HG02623 (cell line): ENCODE results near the gene NCOA1.
A peak's percentile ranks its signal among the peaks of the same experiment; 100 is the strongest.
"Not testable (repeated sequence)": the region's sequence is repeated elsewhere in the genome, so short reads cannot be mapped to it uniquely, and the experiment has no call there.

Experiments
- ATAC-seq: cut with Tn5 transposase; IDR thresholded peaks from one replicate; pipeline ENCODE4 v1.9.1; 2021; ENCODE audit warnings: moderate library complexity; ENCODE audit not compliant: unreplicated experiment

The NCOA1 gene

DNA sequence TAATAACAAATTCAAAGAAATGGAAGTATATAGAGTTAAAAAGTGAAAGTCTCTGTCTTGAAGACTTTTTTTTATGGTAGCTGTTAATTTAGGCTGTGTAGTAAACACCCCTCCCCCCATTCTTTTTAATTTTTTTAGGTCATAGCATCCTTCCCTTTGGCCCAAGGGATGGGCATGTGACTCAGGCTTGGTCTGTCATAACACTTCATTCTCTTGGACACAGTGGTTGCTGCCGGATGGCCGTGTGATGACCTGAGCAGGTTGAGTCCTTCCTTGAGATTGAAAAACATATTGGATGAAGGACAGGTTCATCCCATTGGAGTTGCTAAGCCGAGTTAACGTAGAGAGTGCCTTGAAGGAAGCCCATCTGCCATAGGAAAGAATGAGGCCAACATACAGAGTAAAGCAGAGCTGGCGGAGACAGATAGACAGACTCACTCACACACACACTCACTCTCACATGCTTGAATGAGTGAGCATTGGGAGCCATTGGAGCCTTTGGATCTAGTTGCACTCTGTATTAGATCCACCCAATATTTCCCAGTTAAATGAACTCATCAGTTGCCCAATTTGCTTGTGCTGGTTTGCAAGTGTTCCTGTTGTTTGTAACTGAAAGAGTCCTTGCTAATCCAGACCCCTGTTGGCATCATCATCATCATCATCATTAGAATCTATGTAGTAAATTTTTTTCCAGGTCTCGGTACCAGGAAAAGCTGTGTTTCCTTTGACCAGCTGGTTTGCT is 14.7 kb downstream of the NCOA1 start:
- no peak for ATAC-seq

GRCh38 chr2:24507549-24507948 is 16.5 kb downstream of the NCOA1 start:
- ATAC-seq, result no peak

DNA sequence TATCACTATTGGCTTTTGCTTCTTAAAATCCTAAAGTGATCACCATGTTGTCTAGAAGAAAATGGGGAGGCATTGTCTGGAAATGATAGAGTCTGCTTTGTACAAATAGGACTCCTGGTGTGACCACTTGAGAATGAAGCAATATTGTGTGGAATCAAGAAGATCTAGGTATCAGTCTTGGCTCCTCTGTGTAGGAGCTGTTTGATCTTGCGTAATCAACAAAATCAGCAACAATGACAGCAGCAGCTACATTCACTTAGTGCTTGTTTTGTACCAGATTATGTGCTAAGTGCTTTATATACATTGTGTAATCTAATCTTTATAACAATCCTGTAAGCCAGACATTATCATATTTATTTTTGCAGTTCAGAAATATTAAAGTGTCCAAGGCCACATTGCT is 17.8 kb downstream of the NCOA1 start:
- no peak for ATAC-seq

DNA sequence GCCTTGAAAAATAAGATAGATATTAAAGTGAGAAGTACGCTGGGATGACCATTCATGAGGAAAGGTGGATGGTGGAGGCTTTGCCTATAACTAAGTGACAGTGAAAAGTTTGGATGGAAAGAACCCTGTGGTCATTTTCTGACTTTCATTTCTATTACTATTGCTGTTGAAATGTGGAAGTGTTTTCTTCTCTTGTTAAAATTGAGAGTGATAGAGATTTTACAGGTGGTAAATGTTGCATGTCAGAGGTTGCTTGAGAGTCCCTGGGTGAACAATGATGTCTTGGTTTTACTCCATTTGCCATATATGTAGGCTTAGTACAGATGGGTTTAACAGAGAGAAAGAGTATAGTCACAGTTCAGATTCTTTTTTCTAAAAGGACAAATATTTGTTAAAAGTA is 18.4 kb downstream of the NCOA1 start:
- peak; percentile 81 for ATAC-seq

DNA sequence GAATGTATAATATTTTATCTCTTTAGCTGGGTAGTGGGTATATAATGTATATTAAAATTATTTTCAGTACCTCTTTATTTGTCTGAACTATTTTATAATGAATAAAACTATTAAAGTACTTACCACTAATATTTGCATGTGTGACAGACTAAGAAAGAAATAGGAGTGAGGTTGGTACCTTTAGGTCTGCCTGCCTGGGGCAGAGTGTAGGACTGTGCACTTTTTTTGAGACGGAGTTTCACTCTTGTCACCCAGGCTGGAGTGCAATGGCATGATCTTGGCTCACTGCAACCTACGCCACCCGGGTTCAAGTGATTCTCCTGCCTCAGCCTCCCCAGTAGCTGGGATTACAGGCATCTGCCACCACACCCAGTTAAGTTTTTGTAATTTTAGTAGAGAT is 18.8 kb downstream of the NCOA1 start:
- peak; percentile 54 for ATAC-seq

DNA sequence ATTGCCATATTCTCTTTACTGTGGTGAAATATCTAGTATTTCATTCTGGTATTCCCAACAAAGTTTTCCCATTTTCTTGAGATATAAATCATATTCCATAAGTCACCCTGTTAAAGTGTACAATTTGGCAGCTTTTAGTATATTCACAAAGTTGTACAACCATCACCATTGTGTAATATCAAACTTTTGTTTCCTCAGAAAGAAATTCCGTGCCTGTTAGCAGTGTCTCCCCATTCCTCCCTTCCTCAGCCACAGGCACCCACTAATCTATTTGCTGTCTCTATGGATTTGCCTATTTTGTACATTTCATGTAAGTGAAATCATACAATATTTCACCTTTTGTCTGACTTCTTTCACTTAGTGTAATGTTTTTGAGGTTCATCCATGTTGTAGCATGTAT is 19.7 kb downstream of the NCOA1 start:
- ATAC-seq, result no peak

GRCh38 chr2:24511198-24511597 is 20.1 kb downstream of the NCOA1 start:
- ATAC-seq, result no peak

- no peak for ATAC-seq
Observed at GRCh38 chr2:24511894-24512293, 20.8 kb downstream of the NCOA1 start.

DNA sequence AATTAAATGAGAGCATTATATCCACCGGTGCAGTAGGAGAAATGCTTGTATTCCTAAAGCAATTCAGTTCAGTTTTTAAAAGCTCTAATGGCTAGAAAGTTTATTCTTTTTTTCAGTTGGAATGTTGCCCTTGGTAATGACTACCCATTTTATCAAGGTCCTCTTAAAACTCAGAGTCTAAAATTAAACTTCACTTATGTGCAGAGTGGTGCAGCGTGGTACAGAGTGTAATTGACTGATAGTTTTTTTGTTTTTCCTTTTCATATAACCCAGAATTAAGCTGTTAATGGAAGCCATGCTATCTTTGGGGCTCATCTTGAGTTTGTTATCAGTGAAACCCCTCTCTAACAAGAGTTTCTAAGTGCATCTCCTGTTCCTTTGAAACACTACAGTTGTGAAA is 21.4 kb downstream of the NCOA1 start:
- ATAC-seq, result no peak

GRCh38 chr2:24512831-24513230 is 21.8 kb downstream of the NCOA1 start:
- ATAC-seq, result no peak

DNA sequence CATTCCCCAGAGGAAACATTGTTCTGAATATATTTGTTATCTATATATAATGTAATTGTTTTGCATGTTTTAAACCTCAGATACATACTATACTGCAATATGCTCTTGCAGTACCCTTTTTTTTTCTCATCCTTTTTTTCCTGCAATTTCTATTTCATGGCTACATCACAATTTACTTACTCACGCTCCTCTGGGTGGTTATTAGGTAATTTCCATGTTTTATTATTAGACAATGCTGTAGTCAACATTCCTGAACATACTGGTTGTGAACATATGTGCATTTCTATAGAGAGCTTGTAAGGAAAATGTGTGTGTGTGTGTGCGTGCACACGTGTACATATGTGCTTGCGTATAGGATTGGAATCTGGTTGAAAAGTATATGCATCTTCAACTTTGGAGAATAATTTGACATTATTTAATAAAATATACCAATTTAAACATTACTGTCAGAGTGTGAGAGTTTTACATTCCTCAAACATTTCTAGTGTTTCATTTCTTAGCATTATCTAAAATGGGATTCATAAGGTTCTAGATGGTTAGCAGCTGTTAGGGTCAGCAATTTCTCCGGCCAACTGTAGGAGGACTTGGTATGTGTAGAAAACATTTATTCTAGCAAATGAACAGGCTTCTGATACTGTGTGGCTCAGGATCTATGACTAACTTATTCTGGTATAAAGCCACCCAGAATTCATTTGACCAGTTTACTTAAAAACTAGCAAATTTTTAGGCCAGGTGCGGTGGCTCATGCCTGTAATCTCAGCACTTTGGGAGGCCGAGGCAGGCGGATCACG is 22.4 kb downstream of the NCOA1 start:
- no peak for ATAC-seq

- no peak for ATAC-seq
Observed at GRCh38 chr2:24514820-24515219, 23.8 kb downstream of the NCOA1 start.

DNA sequence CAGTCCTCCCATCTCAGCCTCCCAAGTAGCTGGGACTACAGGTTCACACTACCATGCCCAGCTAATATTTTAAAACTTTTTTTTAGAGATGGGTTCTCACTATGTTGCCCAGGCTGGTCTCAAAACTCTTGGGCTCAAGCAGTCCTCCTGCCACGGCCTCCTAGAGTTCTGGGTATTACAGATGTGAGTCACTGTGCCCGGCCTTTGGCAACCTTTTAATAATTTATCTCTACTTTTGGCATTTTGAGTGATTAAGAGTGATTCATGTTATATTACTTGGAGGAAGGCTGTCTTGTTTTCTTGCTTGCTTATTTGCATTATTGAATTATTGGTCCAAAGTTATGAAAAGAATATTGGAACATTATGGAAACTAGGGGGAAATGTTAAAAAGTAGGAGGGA is 24.3 kb downstream of the NCOA1 start:
- ATAC-seq, result no peak

- ATAC-seq, result no peak
Observed at GRCh38 chr2:24515831-24516230, 24.8 kb downstream of the NCOA1 start.

GRCh38 chr2:24517247-24517646 is 26.2 kb downstream of the NCOA1 start:
- no peak for ATAC-seq

- no peak for ATAC-seq
Observed at GRCh38 chr2:24520175-24520574, 29.1 kb downstream of the NCOA1 start.

DNA sequence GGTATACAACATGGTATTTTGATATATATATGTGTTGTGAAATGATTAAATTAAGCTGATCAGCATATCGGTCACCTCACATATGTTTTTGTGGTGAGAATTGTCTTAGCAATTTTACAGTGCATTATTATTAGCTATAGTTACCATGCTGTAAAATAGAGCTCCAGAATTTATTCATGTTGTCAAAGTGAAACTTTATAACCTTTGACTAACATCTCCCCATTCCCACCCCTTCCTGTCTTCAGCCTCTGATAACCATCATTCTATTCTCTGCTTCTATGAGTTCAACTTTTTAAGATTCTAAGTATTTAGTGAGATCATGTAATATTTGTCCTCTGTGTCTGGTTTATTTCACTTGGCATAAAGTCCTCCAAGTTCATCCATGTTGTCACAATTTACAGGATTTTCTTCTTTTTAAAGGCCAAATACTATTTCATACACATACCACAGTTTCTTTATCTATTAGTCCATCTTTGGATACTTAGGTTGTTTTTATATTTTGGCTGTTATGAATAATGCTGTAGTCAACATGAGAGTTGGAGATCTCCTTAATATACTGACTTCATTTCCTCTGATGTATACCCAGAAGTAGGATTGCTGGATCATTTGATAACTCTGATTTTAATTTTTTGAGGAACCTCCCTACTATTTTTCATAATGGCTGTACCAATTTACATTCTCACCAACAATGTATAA is 30.3 kb downstream of the NCOA1 start:
- ATAC-seq, result no peak

DNA sequence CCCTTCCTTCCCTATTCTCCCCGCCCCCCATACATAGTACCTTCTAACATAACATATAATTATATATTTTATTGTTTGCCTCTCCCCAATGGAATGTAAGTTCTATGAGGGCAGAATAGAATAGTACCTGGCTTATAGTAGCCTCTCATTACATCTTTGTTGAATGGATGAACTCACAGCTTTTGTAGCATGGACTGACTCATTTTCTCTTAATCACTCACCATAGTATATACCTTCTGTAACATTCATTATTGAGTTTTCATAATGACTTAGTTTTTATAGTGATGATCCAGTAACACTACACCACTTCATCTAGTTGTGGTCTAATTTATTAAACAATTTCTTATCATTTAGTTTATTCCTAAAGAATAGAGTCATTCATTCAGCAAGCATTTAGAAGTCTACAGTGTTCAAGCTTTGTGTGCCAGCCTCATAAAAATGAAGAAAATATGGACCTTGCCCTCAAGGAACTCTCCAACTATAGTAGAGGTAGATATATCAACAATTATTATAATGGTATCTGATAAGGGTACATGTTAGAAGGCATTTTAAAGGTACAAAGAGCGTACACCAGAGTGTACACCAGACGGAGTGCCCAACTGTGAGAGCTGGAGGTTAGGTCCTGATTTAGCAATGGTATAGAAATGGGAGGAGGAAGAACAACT is 31.1 kb downstream of the NCOA1 start:
- no peak for ATAC-seq

DNA sequence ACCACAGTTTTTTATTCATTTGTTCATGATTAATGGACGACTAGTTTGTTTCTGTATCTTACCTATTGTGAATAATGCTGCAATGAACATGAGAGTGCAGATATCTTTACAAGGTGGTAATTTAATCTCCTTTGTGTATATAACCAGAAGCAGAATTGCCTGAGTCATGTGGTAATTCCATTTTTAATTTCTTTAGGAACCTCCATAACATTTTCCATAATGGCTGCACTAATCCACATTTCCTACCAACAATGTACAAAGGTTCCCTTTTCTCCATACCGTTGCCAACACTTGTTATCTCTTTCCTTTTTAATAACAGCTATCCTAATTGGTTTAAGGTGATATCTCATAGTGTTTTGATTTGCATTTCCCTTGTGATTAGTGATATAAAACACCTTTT is 36.5 kb downstream of the NCOA1 start:
- ATAC-seq, result no peak

DNA sequence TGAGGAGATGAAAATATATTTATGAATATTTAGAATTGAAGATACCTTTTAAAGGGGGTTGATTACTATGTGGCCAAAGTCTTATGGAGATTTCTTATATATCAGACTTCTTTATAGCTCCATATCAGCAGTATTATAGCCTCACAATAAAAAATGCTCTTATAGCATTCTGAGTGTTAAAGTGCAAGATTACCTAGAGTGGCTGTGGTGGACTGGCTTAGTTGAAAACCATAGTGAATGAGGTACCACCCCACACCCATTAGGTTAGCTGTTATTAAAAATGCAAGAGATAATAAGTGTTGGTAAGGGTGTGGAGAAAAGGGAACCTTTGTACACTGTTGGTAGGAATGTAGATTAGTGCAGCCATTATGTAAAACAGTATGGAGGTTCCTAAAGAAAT is 39.7 kb downstream of the NCOA1 start:
- ATAC-seq, result no peak

- not testable (repeated sequence) for ATAC-seq
Observed at GRCh38 chr2:24531610-24532009, 40.6 kb downstream of the NCOA1 start.
